Fibroblast of pulmonary artery (primary cell): ENCODE data around the gene FAM53B.

Source experiments
- DNase-seq: peaks from one replicate; pipeline ENCODE4 v3.0.0-alpha.2; 2010; ENCODE audit warnings: low read depth
- H3K4me3 ChIP-seq: replicated peaks from 2 replicates; pipeline ENCODE4 v1.5.1; 2011; ENCODE audit warnings: low read depth, mild to moderate bottlenecking, control low read depth, low read length, moderate library complexity
- CTCF ChIP-seq: IDR thresholded peaks from 2 replicates; pipeline ENCODE4 v1.5.1; 2011; ENCODE audit warnings: mild to moderate bottlenecking, control low read depth, low read length, inconsistent platforms; ENCODE audit errors: missing control alignments

FAM53B gene

GRCh38 chr10:124608093-124608721 lies 136.0 kb downstream of the FAM53B start:
- no peak for TF ChIP-seq CTCF
- no peak overlapping the region for H3K4me3 ChIP-seq
- no peak for DNase-seq

- TF ChIP-seq CTCF: no peak
- no peak for DNase-seq
- no peak overlapping the region for H3K4me3 ChIP-seq
Measured at GRCh38 chr10:124607693-124608092, 136.5 kb downstream of the FAM53B start.

GRCh38 chr10:124606822-124607221 lies 137.4 kb downstream of the FAM53B start:
- H3K4me3 ChIP-seq: no peak overlapping the region
- no peak for DNase-seq
- no peak for TF ChIP-seq CTCF

- DNase-seq: no peak
Measured at GRCh38 chr10:124605856-124606812, 138.0 kb downstream of the FAM53B start.

GRCh38 chr10:124605481-124605855 lies 138.7 kb downstream of the FAM53B start:
- DNase-seq: no peak
- TF ChIP-seq CTCF: no peak
- H3K4me3 ChIP-seq: no peak overlapping the region

More at GRCh38 chr10:124605856-124606812, 138.0 kb downstream of the FAM53B start:
- TF ChIP-seq CTCF: no peak
- no peak overlapping the region for H3K4me3 ChIP-seq

- TF ChIP-seq CTCF: no peak
- no peak overlapping the region for H3K4me3 ChIP-seq
- DNase-seq: no peak
Measured at GRCh38 chr10:124605001-124605370, 139.2 kb downstream of the FAM53B start.
